ENCODE measurements around the gene IRAK4.
A peak's percentile ranks its signal among the peaks of the same experiment; 100 is the strongest.

Gene IRAK4

DNA sequence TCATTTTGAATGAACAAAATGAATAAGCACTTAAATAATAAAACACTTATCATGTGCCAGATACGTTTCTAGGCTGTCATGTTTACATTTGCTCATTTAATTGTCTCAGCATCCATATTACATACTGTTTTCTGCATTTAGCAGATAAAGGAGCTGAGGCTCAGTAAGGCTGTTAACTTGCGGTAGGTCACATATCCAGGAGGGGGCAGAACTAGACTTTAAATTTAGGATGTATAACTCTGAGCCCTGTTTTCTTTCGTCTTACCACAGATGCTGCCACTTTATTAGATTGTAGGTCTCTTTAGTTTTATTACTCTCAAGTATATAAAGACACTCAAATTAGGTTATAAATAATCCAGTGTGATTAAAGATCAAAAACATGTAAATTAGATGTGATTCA is 17.7 kb downstream of the IRAK4 start:
- DNase-seq, result peak; percentile 22

DNA sequence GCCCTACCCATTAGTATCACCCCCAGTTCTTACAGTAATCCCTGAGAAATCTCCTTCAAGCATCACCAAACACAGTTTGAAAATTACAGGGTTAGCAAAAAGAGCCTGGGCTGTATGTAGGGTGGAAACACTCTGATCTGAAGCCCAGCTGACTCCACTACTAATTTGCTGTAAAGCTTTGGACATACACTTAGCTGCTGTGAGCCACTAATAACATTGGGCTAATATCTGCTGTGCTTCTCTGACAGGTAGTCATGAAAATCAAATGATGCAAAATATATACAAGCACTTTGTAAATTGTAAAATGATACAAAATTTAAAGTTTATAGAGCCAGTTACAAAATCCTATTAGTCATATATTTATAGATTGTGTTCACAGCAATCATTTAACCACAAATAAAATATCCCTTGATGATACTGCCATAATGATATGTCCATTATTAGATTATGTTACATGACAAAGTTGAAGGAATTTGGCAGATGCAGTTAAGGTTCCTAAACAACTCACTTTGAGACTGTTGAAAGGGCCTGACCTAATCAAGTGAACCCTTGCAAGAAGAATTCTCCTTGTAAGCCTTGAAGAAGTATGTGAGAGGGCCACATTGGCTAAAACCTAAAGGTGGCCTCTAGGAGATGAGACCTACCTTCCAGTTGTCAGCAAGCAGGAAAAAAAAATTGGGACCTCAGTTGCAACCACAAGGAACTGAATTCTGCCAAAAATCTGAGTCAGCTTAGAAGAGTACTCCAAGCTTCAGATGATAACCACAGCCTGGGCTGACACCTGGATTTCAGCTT is 28.3 kb downstream of the IRAK4 start:
- DNase-seq, result peak; percentile 18

DNA sequence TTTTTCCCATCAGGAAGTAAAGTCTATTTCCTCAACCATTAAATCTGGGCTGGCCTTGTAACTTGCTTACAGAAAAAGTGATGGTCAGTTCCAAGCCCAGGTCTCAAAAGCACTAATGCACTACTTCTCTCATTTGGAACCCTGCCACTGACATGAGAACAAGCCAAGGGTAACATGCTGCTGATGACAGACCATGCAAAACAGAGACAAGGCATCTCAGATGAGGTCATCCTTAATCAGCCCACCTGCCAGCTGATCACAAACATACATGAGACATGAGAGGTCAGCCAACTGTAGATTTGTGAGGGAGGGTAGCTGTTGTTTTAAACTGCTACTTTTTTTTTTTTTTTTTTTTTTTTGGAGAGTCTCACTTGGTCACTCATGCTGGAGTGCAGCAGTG is 31.2 kb downstream of the IRAK4 start:
- peak; percentile 58 for DNase-seq

DNA sequence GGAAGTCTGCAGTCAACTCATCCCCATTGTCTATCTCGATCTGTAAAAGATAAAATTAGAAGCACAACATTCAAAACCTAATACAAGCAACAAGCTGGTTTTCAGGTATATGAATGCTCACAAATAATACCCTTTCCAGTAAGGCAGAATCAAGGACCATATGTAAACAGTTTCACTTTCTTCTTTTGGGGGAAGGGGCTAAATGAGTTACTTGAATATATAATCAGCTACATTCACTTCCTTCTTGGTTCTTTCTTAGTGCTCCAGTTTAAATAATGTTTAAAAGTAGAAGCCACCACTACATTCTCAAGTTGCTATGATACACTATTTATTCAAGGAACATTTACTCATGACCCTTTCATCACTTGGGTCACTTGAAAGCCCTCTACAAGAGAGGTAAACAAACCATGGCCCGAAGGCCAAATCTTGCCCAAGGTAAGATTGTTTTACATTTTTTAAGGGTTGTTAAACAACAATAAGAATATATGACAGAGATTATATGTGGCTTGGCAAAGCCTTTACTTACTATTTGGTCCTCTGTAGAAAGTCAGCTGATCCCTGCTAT is 37.0 kb downstream of the IRAK4 start:
- DNase-seq, result no peak

DNA sequence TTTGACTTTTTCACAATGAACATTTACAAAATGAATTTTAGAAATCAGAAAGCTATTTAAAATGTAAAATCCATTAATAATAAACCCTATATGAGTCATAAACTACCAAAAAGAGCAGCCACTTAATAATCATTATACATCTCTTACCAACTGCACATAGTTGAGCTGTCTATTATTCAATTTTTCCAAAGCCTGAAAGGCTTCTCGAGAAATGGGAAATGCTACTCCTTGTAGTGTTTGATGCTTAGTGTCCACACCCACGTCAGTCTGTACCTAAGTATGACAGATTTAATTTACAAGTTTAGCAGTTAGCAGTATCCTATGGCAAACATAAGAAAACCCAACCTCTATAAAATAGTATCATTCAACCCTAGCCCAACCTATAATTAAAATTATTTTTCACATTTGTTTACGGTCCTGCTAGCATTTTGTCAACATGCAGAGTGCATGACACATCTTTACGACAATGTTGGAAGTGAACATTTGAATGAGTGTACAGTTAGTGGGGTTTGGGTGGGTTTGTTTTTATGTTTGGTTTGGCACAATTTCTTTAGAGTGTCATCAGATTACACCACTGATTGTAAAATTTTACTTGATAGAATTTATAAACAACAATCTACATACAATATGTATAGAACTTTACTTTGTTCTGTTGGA is 38.9 kb downstream of the IRAK4 start:
- no peak for DNase-seq

DNA sequence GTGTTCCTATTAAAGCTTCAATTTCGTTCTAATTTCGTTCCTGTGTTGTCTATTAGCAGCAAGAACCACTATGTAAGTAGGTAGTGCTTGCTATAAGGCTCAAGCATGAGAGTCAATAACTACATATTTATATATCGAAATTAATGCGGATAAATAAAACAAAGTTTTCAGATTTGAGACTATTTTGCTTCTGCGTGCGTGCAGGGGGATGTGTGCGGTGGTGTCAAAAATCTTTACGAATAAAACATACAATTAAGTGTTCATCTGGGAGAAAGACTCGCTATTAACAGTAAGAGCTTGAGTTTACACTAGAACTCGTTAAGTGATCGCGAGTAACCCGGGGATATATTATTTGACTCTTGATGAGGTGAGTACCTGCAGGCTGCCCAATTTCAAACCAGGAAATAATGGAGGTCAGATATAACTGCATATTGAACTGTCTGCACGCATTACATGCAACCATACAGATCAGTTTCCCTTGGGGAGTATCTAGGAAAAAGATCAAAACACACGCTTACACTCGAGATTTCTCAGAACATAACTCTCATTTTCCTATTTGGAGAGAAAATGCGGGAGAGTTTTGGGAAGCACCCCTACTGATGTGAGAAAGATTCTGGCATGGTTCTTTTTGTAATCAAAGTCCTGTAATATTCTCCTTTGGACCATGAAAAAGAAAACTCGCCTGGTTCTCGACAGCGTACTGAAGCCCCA is 46.6 kb downstream of the IRAK4 start:
- DNase-seq, result no peak

DNA sequence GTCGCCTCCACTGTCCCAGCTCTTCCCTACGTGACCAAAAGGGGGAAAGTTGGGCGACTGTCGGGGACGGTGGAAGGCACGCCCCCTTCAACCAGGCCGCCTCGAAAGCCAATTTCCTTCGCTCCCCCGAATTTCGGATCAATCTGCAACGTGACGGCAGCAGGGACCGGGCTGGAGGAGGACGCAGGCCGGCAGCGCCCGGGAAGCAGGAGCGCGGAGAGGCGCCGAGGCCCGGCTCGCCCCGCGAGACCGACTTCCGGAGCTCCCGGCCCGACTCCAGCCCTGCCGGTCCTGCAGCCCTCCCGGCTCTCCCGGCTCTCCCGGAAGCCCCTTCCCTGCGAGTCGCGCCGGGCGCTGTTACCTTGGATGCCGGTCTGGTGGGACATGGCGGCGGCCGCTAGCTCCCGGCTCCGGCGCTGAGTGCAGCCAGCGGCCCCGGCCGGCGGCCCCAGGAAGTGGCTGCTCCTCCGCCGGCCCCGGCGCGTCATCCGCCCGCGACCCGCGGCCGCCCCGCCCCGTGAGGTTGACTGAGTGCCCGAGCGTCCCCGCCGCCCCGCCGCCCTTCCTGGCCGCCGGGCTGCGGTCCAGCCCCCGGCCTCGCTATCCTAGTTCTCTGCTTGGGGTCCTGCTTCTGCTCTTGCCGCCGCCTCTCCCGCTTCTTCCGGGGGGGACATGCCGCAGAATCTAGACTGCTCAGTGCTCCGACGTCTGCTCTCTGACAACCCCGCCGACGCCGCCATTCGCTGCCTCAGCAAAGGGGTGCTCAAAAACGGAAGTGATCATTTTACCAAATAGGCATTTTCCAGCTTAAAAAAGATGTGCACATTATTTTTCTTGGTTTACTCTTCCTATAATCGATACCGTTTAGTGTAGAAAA is 47.3 kb downstream of the IRAK4 start, which contains the start of gene TWF1:
Gene TWF1, minus strand, starts transcription at position 458 of the 877 bp plus-strand sequence. Its CDS starts 72 bp downstream, at position 386.
- peak; percentile 86 for DNase-seq

DNA sequence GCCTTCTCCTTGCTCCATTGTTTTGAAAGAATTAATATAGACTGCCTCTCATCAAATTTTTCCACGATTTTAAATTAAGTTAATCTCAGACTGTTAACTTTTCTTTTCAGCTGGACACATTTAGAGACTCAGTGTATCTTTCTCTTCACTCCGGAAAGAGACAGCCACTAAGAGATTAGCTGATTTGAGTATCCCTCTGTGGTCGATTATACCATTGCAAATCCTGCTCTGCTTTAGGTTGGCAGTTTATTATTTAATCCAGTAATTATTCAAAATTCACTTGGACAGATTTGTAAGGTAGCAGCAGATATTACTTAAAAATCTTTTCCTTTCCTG is 48.0 kb downstream of the IRAK4 start:
- DNase-seq, result no peak

DNA sequence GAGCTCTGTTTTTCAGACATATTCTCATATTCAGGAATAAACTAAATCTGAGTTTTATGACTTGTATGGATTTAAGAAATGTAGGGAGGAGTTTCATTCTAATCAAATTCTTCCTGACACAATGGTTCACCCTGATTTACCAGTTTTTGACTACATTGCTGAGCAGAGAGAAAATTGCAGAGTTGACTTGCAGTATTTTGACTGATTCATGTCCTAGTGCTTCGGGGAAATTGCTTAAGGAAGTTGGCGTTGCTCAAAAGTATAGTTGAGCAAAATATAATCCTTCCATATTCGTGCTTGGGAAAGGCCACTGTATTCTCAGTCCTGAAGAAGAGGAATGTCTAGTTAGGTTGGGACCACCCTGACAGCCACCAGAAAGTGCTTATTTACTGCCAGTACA is 48.6 kb downstream of the IRAK4 start:
- DNase-seq, result no peak

DNA sequence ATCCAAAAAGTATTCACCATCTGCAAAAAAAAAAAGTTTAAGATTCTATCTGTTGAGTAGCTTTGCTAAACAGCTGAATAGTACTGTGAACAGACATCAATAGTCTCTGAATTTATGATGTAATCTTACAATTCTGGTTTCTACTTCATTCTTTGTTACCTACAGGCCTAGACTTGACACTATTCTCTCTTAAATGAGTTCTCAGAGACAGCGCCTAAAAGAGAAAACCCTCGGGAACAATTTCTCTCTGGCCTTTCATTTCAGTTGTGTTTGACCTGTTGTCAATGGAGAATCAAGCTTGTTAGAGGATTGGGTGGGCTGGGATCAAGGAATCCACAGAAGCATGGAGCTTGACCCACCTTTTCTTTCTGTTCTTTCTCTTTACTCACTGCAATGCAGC is 53.3 kb downstream of the IRAK4 start:
- DNase-seq, result no peak

DNA sequence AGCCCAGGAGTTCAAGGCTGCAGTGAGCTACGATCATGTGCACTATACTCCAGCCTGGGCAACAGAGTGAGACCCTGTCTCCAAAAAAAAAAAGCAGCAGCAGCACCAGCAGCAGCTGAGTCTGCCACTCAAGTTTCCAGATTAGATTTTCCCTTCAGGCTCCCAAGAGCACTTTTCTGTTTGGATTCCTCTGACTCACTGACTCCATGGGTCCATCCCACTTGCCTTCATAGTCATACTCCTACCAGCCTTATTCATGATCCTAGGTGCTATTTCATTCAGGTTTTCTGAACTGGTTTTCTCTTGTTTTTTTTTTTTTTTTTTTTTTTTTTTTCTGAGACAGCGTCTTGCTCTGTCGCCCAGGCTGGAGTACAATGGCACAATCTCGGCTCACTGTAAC is 54.2 kb downstream of the IRAK4 start:
- no peak for DNase-seq

DNA sequence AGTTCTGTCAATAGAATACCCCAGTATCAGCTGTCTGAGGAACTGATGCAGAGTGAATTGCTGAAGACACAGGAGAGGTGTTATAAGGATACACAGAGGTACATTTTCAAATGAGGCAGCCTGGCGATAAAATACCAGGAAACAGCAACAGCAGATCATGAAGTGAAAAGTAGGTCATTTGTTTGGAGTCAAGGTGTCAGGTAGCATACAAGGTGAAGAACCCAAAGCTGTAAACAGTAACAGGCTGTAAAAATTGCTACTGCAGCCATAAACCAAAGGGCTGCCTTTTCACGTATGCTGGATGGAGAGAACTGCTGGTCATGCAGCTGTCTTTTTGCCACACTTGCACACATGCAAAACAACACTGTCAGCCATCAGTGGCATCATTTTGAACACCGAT is 56.7 kb downstream of the IRAK4 start:
- no peak for DNase-seq

DNA sequence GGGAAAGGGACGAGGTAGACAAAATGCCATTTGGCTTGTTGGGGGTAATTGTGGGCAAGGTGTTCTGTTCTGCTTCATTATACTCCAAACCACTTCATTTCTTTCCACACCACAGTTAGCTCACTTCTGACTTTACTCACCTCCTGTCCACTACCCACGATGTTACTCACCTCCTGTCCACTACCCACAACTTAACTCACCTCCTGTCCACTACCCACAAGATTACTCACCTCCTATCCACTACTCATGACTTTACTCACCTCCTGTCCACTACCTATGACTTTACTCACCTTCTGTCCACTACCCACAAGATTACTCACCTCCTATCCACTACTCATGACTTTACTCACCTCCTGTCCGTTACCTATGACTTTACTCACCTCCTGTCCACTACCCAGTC is 57.4 kb downstream of the IRAK4 start:
- no peak for DNase-seq

DNA sequence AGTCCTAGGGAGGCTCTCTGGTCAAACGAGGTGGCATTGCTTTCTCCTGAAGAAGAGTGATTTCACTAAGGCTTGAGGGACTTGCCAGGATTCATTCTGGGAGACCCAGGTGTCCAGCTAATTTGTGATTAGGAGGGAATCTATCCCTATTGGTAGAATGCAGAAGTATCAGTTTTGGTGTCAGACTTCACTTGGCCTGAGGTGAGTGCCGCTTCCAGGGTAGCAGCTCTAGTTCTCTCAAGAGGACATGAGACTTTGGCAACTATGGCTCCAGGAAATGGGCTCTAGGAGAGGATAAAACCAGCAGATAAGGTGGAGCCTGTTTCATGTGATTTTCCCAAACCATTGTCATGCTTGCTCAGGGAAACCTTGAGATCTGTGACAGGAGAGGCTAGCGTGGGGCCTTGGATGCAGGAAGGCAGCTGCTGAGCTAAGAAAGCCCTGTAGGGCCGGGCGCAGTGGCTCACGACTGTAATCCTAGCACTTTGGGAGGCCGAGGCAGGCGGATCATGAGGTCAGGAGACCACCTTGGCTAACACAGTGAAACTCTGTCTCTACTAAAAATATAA is 65.5 kb downstream of the IRAK4 start:
- no peak for DNase-seq

DNA sequence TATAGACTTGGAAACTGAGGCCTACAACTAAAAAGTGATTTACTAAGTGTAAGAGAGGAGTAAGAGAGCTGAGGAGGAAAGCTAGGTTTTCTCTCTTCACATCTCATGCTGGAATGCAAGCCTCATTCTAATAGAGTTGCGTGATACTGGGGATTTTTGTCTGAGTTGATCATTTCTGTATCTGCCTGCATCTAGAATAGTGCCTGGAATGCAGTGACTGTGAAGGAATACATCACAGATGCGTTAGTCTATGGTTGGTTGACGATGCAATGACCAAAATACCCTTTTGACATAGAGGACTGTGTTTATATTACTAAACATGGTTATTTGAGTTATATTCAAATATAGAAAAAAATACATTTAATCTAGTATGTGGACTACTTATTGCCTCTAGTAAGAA is 67.9 kb downstream of the IRAK4 start:
- DNase-seq, result no peak

DNA sequence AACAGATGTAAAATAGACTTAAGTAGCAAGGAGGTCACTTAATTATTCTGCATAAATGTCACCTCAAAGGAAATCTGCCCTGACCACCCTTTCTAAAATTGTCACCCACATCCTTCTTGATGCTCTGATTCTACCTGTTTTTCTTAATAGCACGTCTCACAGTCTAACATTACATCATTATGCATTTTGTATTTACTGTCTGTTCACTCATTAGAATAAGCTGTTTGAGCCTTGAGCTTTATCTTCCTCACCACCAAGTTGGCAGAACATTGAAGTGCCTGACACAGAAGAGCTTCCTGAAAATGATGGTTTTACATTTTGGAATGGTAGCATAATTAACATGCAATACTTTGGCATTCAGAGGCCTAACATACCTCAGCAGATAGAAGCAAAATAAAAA is 68.3 kb downstream of the IRAK4 start:
- DNase-seq, result no peak

DNA sequence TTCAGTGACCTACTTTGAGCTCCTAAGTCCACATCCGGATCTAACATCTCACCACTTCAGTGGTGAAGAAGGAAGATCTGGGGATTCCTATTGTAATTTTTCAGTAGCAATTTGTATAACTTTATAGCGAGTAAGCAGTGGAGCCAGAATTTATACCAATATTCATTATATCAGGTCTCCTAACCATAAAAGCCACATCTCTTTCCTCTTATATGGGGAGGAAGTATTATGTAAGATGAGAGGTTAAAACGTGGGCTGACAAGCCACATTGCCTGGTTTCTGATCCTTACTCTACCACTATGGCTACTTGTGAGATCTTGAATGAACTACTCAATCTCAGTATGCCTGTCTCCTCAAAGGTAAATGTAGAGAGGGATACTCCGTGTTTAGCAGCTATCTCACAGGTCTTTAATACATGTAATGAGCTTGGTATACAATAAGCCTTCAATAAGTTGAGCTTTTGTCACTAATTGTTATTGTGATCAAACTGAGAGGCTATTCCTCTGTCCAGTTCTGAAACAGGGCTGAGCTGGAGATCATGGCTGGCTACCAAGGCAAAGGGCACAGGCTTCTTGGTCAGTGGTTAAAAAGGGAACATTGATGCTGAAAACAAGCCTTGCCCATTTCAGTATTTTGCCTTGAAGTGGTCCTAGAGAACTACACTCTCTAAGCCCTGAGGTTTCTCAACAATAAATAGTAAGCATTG is 73.9 kb downstream of the IRAK4 start:
- no peak for DNase-seq

DNA sequence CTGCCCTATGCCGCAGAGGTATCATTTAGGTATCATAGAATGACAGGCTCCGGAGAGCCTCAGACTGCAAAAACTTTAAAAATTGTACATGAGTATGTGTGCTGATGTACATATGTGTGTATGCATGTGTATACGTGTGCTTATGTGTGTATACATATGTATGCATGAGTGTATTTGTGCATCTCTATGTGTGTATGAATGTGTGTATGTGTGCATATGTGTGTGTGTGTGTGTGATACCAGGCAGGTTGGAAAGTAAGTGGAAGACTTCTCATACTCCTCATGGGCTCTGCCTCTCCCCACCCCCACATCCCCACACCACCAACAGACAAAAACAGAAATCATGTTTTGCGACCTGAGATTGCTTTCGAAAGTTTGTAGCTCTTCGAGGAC is 76.5 kb downstream of the IRAK4 start:
- no peak for DNase-seq

DNA sequence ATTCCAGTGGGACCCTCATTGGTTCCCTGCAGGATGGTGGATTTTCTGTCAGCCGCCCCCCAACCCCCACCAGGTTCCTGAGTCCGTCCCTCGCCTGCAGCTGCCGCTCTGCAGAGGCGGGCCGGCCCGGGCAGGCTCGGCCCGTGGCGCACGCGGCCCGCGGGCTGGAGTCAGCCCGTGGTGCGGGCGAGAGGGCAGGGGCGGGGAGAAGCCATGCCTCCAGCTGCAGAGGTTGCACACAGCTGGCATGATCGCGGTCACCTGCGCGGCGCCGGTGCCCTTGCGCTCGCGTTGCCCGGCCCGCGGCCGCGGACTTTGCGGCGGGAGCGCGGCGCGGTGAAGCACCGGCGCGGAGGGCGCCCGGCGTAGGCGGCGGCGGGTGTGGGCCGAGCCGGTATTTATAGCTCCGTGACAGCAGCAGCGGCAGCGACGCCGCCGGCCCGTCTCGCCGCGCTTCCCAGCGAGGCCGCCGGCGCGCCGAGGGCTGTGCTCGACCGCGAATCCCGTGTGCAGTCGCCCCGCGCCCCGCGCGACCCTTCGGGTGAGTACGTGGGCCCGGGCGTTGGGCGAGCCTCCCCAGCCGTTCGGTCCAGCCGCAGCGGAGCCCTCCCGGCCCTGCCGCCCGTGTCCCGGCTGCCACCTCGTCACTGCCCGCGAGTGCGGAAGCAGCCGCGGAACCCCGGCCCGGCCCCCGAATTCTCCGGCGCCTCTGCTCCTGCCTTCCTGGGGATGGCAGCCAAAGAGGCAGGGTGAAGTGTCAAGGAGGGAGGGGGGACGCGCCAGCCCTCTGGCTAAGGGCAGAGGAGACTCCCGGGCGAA is 77.1 kb downstream of the IRAK4 start, which contains the start of gene TMEM117:
Gene TMEM117, plus strand, starts transcription at position 426 of the 819 bp plus-strand sequence.
- peak; percentile 64 for DNase-seq

DNA sequence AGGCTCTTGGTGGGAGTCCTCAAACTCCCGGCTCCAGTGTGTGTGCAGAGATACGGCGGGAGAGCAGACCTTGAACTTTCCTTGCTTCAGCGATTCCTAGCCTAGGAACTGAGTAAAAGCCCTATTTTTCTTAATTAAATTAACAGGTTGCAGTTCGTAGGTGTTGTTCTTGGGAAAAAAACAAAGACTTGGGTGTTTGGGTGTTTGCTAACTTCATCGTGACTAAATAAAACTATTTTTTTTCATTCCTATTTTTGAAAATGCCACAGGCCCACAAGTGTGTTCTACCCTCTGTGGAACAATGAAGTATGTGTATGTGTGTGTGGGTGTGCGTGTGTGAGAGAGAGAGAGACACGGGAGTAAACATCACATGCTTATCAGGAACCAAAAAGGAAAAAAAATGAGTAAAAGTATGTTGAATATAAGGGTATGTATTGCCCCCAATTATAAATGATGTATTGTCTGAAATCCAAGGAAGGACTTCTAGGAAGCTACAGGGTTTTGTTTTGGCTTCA is 77.8 kb downstream of the IRAK4 start:
- peak; percentile 28 for DNase-seq

All from fibroblast of skin of right biceps (primary cell).